Measurements from ENCODE around the gene NDUFS3.

DNA sequence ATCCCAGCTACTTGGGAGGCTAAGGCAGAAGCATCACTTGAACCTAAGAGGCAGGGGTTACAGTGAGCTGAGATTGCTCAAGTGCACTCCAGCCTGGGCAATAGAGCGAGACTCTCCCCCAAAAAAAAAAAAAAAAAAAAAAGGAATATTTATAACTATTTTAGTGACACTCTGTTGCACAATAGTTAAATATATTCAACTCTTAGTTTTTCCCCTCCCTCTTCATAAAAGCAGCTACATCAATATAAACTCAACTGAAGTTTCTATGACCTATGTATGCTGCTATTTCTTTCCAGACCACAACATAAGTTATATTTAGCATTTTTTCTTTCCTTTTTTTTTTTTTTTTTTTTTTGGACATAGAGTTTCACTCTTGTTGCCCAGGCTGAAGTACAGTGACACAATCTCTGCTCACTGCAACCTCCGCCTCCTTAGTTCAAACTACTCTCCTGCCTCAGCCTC is 45.2 kb upstream of the NDUFS3 start:
- TF ChIP-seq, protein P1, sequence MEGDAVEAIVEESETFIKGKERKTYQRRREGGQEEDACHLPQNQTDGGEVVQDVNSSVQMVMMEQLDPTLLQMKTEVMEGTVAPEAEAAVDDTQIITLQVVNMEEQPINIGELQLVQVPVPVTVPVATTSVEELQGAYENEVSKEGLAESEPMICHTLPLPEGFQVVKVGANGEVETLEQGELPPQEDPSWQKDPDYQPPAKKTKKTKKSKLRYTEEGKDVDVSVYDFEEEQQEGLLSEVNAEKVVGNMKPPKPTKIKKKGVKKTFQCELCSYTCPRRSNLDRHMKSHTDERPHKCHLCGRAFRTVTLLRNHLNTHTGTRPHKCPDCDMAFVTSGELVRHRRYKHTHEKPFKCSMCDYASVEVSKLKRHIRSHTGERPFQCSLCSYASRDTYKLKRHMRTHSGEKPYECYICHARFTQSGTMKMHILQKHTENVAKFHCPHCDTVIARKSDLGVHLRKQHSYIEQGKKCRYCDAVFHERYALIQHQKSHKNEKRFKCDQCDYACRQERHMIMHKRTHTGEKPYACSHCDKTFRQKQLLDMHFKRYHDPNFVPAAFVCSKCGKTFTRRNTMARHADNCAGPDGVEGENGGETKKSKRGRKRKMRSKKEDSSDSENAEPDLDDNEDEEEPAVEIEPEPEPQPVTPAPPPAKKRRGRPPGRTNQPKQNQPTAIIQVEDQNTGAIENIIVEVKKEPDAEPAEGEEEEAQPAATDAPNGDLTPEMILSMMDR (conservative IDR thresholded peaks at IDR 0.05), result no peak
- TF ChIP-seq EZH2 (IDR thresholded peaks at IDR 0.05; ENCODE audit: low read depth), result no peak
